WERI-Rb-1 (cell line): ENCODE data around the gene ZNF335.
"Not testable (repeated sequence)": the region's sequence is repeated elsewhere in the genome, so short reads cannot be mapped to it uniquely, and the experiment has no call there.

Source experiments
- DNase-seq: peaks from one replicate; pipeline ENCODE4 v3.0.0-alpha.2; 2020
- H3K27ac ChIP-seq: fragments of 250-450 bp; sonication (Bioruptor Pico); 2 replicates; pipeline ENCODE4 v1.5.1; 2020; ENCODE audit warnings: mild to moderate bottlenecking, moderate library complexity
- H3K27me3 ChIP-seq: fragments of 250-450 bp; sonication (Bioruptor Pico); 2 replicates; pipeline ENCODE4 v1.5.1; 2021; ENCODE audit warnings: mild to moderate bottlenecking, low read depth, moderate library complexity; ENCODE audit not compliant: insufficient read depth, severe bottlenecking
- H3K36me3 ChIP-seq: fragments of 250-450 bp; sonication (Bioruptor Pico); 2 replicates; pipeline ENCODE4 v1.5.1; 2020; ENCODE audit warnings: mild to moderate bottlenecking, moderate library complexity
- H3K4me3 ChIP-seq: 2 replicates; pipeline ENCODE4 v1.5.1; 2011; ENCODE audit warnings: low read depth, mild to moderate bottlenecking, control low read depth, low read length
- H3K9me3 ChIP-seq: fragments of 250-450 bp; sonication (Bioruptor Pico); 2 replicates; pipeline ENCODE4 v1.5.1; 2021; ENCODE audit warnings: mild to moderate bottlenecking, moderate library complexity; ENCODE audit not compliant: severe bottlenecking
- TF ChIP-seq, protein P1 (sequence below): IDR thresholded peaks from 2 replicates; pipeline ENCODE4 v1.5.1; 2011; ENCODE audit warnings: low read depth, mild to moderate bottlenecking, control low read depth, inconsistent platforms, low read length

ZNF335 gene

DNA sequence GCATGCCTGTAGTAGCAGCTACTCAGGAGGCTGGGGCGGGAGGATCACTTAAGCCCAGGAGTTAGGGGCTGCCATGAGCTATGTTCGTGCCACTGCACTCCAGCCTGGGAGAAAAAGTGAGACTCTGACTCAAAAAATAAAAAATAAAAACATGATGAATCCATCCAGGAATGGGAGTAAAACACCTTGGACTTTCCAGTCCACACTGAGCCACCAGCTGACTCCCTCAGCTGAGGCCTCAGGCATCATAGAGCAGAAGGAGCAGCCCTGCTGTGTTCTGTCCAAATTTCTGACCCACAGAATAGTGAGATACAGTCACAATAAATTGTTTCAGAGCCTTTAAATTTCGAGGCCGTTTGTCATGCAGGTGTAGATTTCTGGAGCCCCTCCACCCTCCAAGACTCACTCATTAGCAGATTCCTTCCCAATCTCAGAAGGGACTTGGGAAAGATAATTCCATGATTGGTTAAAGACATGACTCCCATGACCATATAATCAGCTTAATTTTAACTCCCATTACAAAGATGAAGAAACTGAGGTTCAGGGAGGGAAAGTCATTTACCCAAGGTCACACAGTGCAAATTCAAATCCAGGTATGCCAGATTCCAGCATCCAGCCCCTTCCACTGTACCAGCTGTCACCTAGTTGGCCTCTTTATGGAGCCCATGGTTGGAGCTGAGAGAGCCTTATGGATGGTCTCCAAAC lies 27.7 kb upstream of the ZNF335 start:
- no peaks in the 10 kb centered on the region for H3K27me3 ChIP-seq
- no peak overlapping the region for H3K27ac ChIP-seq

GRCh38 chr20:45998761-45999160 lies 26.8 kb upstream of the ZNF335 start:
- Histone ChIP-seq H3K9me3 (no peaks in the 10 kb centered on the region), H3K4me3 (no peak overlapping the region), H3K36me3 (no peaks in the 10 kb centered on the region), H3K27me3 (no peaks in the 10 kb centered on the region), H3K27ac (no peak overlapping the region)
- DNase-seq = no peak
- TF ChIP-seq, protein P1, sequence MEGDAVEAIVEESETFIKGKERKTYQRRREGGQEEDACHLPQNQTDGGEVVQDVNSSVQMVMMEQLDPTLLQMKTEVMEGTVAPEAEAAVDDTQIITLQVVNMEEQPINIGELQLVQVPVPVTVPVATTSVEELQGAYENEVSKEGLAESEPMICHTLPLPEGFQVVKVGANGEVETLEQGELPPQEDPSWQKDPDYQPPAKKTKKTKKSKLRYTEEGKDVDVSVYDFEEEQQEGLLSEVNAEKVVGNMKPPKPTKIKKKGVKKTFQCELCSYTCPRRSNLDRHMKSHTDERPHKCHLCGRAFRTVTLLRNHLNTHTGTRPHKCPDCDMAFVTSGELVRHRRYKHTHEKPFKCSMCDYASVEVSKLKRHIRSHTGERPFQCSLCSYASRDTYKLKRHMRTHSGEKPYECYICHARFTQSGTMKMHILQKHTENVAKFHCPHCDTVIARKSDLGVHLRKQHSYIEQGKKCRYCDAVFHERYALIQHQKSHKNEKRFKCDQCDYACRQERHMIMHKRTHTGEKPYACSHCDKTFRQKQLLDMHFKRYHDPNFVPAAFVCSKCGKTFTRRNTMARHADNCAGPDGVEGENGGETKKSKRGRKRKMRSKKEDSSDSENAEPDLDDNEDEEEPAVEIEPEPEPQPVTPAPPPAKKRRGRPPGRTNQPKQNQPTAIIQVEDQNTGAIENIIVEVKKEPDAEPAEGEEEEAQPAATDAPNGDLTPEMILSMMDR = no peak

More for the DNA sequence above, 27.7 kb upstream of the ZNF335 start:
- no peak for DNase-seq
- TF ChIP-seq, protein P1 = no peak
- no peaks in the 10 kb centered on the region for H3K9me3 ChIP-seq
- no peaks in the 10 kb centered on the region for H3K36me3 ChIP-seq
- no peak overlapping the region for H3K4me3 ChIP-seq

DNA sequence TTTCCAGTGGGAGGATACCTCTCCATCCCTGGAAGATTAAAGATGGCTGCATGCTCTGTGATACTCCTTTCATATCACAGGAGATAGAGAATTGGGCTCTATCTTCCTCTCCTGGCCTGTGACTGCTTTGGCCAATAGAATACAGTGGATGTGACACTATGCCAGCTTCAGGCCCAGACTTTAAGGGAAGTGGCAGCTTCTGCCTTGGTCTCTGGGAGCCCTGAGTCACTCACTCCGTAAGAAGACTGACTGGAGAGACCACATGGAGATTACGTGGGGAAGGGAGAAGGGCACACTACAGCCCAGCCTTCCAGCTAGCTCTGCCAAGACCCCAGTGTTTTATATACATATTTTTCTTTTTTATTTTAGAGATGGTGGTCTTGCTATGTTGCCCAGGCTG lies 26.3 kb upstream of the ZNF335 start:
- no peak for DNase-seq
- Histone ChIP-seq H3K27me3 (no peaks in the 10 kb centered on the region), H3K27ac (no peak overlapping the region), H3K36me3 (no peaks in the 10 kb centered on the region), H3K9me3 (no peaks in the 10 kb centered on the region), H3K4me3 (no peak overlapping the region)
- TF ChIP-seq, protein P1 = no peak

- TF ChIP-seq, protein P1 = no peak
- Histone ChIP-seq H3K4me3 (no peak overlapping the region), H3K36me3 (no peaks in the 10 kb centered on the region), H3K27me3 (no peaks in the 10 kb centered on the region), H3K27ac (no peak overlapping the region), H3K9me3 (no peaks in the 10 kb centered on the region)
- DNase-seq = no peak
These were observed 25.2 kb upstream of the ZNF335 start for GRCh38 chr20:45997187-45997586.

DNA sequence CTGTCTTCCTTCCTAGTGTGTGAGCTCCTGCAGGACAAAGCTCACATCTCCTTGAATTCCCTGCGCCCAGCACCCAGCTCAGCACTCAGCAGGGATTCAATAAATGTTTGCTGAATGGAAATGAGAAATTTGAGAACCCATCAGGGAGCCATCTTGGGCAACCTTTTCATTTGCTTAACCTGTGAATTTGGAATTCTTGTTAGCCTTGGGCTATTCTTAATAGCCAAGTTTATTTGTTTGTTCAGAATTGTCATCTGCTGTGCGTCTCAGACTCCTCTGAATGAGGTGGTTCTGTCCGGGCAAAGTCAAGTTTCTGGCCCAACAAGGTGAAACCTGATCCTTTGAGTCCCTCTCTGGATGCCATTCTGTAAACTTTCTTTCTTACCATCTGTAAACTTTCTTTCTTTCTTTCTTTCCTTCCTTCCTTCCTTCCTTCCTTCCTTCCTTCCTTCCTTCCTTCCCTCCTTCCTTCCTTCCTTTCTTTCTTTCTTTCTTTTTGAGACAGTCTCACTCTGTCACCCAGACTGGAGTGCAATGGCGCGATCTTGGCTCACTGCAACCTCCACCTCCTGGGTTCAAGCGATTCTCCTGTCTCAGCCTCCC lies 23.6 kb upstream of the ZNF335 start:
- not testable (repeated sequence) for H3K36me3 ChIP-seq, H3K4me3 ChIP-seq, H3K9me3 ChIP-seq, H3K27ac ChIP-seq, H3K27me3 ChIP-seq, DNase-seq

GRCh38 chr20:45994761-45995493 lies 22.9 kb upstream of the ZNF335 start:
- no peak overlapping the region for H3K27ac ChIP-seq
- H3K9me3 ChIP-seq = no peaks in the 10 kb centered on the region
- no peaks in the 10 kb centered on the region for H3K36me3 ChIP-seq

More at GRCh38 chr20:45994761-45995493, 22.9 kb upstream of the ZNF335 start:
- H3K27me3 ChIP-seq = no peaks in the 10 kb centered on the region
- H3K4me3 ChIP-seq = no peak overlapping the region
- TF ChIP-seq, protein P1 = no peak
- no peak for DNase-seq
